Hematopoietic multipotent progenitor cell (in vitro differentiated cells): ENCODE data around the gene NOP16. TPM values are rescaled to one million over a fixed set of nuclear protein-coding genes. Genes with fewer than 3 reads are reported as not detected.

Source experiments
- DNase-seq, 3 donors: peaks; one replicate each; pipeline ENCODE4 v3.0.0-alpha.2; 2011 to 2015; ENCODE audit warnings: low read depth in 2 of 3, low spot score in 2 of 3
- total RNA-seq: library from RNA; depleted of rRNA; stranded (reverse); fragments of >200 nt; gene quantifications from one replicate; pipeline ENCODE4 v1.2.3, GENCODE V29; 2012

NOP16 gene
- total RNA-seq, 1 donor = 16.7 TPM

GRCh38 chr5:176362233-176362490 is 26.2 kb downstream of the NOP16 start:
- DNase-seq = no peak

- DNase-seq = peak; percentile 84 to 95 (median 95)
Measured at GRCh38 chr5:176361437-176362232, 26.8 kb downstream of the NOP16 start, which contains the start of gene KIAA1191. KIAA1191 (minus strand) TSS chr5:176361764; CDS start chr5:176359508, 2,256 bp downstream.

GRCh38 chr5:176360894-176361436 is 27.4 kb downstream of the NOP16 start:
- DNase-seq = peak in 1 of 3 donors; percentile 11

GRCh38 chr5:176359658-176360057 is 28.7 kb downstream of the NOP16 start:
- DNase-seq = no peak

- DNase-seq = no peak
Measured at GRCh38 chr5:176356179-176356566, 32.2 kb downstream of the NOP16 start.

- no peak for DNase-seq
Measured at GRCh38 chr5:176355400-176356178, 32.8 kb downstream of the NOP16 start.

- DNase-seq = no peak
Measured at GRCh38 chr5:176353533-176353932, 34.9 kb downstream of the NOP16 start.

GRCh38 chr5:176352116-176352878 is 36.1 kb downstream of the NOP16 start:
- DNase-seq = no peak

- DNase-seq = no peak
Measured at GRCh38 chr5:176350416-176350815, 38.0 kb downstream of the NOP16 start.

GRCh38 chr5:176342766-176343458 is 45.5 kb downstream of the NOP16 start:
- DNase-seq = no peak

GRCh38 chr5:176342158-176342483 is 46.3 kb downstream of the NOP16 start:
- no peak for DNase-seq

GRCh38 chr5:176341325-176342157 is 46.9 kb downstream of the NOP16 start:
- DNase-seq = no peak

- DNase-seq = no peak
Measured at GRCh38 chr5:176339304-176339703, 49.1 kb downstream of the NOP16 start.

- DNase-seq = no peak
Measured at GRCh38 chr5:176337913-176338312, 50.5 kb downstream of the NOP16 start.

GRCh38 chr5:176334031-176334770 is 54.2 kb downstream of the NOP16 start:
- no peak for DNase-seq
